ENCODE results near the gene ABCA12. TPM values are rescaled to one million over a fixed set of nuclear protein-coding genes. Genes with fewer than 3 reads are reported as not detected.

The ABCA12 gene
- total and polyA plus RNA-seq, 2 donors (not counting 1 experiment from before 2014, with no cell fraction given) = under 0.01 to 0.01 TPM

DNA sequence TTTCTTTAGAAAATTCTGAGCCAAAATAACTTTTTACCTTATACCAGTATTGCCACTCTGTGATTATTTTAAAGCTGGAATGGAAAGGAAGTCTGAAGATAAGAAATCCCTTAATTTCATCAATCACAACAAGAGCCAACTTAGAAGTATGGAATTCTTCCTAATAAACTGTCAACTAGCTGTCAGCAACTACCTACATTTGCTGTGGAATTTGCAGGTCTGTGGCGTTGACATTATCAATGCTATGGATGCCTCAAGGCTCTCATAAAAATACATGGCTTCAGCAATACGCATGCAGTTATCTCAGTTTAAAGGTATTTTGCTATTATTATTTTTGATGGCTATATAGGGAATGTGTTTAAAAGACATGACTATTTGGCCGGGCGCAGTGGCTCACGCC is 108.5 kb downstream of the ABCA12 start:
- H2AFZ ChIP-seq (ENCODE audit: low read length) = no peak overlapping the region
- no peak for TF ChIP-seq EZH2 (IDR thresholded peaks at IDR 0.05; ENCODE audit: low read length, missing control alignments)
- TF ChIP-seq, protein P1, sequence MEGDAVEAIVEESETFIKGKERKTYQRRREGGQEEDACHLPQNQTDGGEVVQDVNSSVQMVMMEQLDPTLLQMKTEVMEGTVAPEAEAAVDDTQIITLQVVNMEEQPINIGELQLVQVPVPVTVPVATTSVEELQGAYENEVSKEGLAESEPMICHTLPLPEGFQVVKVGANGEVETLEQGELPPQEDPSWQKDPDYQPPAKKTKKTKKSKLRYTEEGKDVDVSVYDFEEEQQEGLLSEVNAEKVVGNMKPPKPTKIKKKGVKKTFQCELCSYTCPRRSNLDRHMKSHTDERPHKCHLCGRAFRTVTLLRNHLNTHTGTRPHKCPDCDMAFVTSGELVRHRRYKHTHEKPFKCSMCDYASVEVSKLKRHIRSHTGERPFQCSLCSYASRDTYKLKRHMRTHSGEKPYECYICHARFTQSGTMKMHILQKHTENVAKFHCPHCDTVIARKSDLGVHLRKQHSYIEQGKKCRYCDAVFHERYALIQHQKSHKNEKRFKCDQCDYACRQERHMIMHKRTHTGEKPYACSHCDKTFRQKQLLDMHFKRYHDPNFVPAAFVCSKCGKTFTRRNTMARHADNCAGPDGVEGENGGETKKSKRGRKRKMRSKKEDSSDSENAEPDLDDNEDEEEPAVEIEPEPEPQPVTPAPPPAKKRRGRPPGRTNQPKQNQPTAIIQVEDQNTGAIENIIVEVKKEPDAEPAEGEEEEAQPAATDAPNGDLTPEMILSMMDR (conservative IDR thresholded peaks at IDR 0.05 in 1 of 2, IDR thresholded peaks at IDR 0.05 in 1 of 2; ENCODE audit: low read depth in 1 of 2, low read length in 2 of 2) = no peak
- no peaks in the 10 kb centered on the region for H3K9me3 ChIP-seq (ENCODE audit: control insufficient read depth, insufficient read depth, low read depth, low read length)
- no peak overlapping the region for H3K9ac ChIP-seq (ENCODE audit: insufficient read depth, low read length)
- H3K27me3 ChIP-seq (ENCODE audit: control insufficient read depth, insufficient read depth, low read length) = no peaks in the 10 kb centered on the region
- no peaks in the 10 kb centered on the region for H3K4me1 ChIP-seq (ENCODE audit: control insufficient read depth, extremely low read depth, insufficient read depth, low read length)
- DNase-seq (ENCODE audit: low read depth in 2 of 2) = no peak
- H3K4me3 ChIP-seq (replicated peaks in 1 of 4; ENCODE audit: control extremely low read depth in 1 of 4, insufficient read depth in 1 of 4, low read depth in 3 of 4, low read length in 4 of 4) = no peak overlapping the region
- no peaks in the 10 kb centered on the region for H3K79me2 ChIP-seq (ENCODE audit: control insufficient read depth, insufficient read depth, low read length)
- no peak overlapping the region for H3K4me2 ChIP-seq (ENCODE audit: extremely low read depth, insufficient read depth, low read length)
- H3K27ac ChIP-seq (ENCODE audit: insufficient read depth, low read length) = no peak overlapping the region
- no peaks in the 10 kb centered on the region for H3K36me3 ChIP-seq (ENCODE audit: control insufficient read depth, insufficient read depth, low read length)
- H4K20me1 ChIP-seq (ENCODE audit: control insufficient read depth, extremely low read depth, insufficient read depth, low read length) = no peaks in the 10 kb centered on the region

DNA sequence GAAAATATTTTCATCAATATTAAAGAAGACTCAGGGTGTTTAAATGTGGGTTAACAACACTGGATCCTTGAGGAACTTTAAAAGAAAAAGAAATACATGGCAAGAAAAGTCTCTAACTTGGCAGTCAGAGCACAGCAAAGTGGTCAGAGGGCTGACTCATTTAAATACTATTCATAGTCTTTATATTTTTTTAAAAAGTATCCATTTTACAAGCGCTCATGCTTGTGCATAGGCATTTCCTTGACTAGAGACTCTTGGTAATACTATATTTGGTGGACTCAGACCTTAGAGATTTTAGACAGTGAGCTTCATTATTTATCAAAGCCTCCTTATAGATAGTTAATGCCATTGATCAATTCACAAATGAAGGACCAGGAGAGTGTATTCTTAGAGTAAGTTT is 110.2 kb downstream of the ABCA12 start:
- no peaks in the 10 kb centered on the region for H3K79me2 ChIP-seq (ENCODE audit: control insufficient read depth, insufficient read depth, low read length)
- H3K9me3 ChIP-seq (ENCODE audit: control insufficient read depth, insufficient read depth, low read depth, low read length) = no peaks in the 10 kb centered on the region
- no peaks in the 10 kb centered on the region for H3K36me3 ChIP-seq (ENCODE audit: control insufficient read depth, insufficient read depth, low read length)
- no peaks in the 10 kb centered on the region for H3K4me1 ChIP-seq (ENCODE audit: control insufficient read depth, extremely low read depth, insufficient read depth, low read length)
- no peak for TF ChIP-seq EZH2 (IDR thresholded peaks at IDR 0.05; ENCODE audit: low read length, missing control alignments)
- TF ChIP-seq, protein P1 (conservative IDR thresholded peaks at IDR 0.05 in 1 of 2, IDR thresholded peaks at IDR 0.05 in 1 of 2; ENCODE audit: low read depth in 1 of 2, low read length in 2 of 2) = no peak
- H4K20me1 ChIP-seq (ENCODE audit: control insufficient read depth, extremely low read depth, insufficient read depth, low read length) = no peaks in the 10 kb centered on the region
- no peak overlapping the region for H3K27ac ChIP-seq (ENCODE audit: insufficient read depth, low read length)
- no peaks in the 10 kb centered on the region for H3K27me3 ChIP-seq (ENCODE audit: control insufficient read depth, insufficient read depth, low read length)
- no peak overlapping the region for H3K4me3 ChIP-seq (replicated peaks in 1 of 4; ENCODE audit: control extremely low read depth in 1 of 4, insufficient read depth in 1 of 4, low read depth in 3 of 4, low read length in 4 of 4)
- no peak overlapping the region for H3K9ac ChIP-seq (ENCODE audit: insufficient read depth, low read length)
- H3K4me2 ChIP-seq (ENCODE audit: extremely low read depth, insufficient read depth, low read length) = no peak overlapping the region
- DNase-seq (ENCODE audit: low read depth in 2 of 2) = peak; percentile 42 to 81
- no peak overlapping the region for H2AFZ ChIP-seq (ENCODE audit: low read length)

DNA sequence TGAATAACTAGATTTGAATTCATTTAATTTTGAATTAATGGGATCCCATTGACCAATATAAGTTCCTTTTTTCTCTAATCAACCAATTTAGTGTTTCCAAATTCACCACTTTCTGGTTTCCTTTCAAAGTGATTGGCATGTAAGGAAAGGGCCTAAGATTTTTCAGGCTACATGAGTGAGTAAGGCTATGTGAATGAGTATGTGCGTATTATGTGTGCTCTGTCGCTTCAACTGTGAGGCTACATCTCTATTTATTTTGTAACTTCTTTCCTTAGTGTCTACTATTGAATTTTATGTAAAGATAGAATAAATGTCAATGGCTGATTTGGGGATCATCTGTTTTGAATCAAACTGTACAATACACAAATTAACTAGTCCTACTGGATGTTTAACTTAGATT is 110.6 kb downstream of the ABCA12 start:
- Histone ChIP-seq H4K20me1 (ENCODE audit: control insufficient read depth, extremely low read depth, insufficient read depth, low read length) (no peaks in the 10 kb centered on the region), H3K4me1 (ENCODE audit: control insufficient read depth, extremely low read depth, insufficient read depth, low read length) (no peaks in the 10 kb centered on the region), H3K9me3 (ENCODE audit: control insufficient read depth, insufficient read depth, low read depth, low read length) (no peaks in the 10 kb centered on the region), H3K79me2 (ENCODE audit: control insufficient read depth, insufficient read depth, low read length) (no peaks in the 10 kb centered on the region), H2AFZ (ENCODE audit: low read length) (no peak overlapping the region), H3K36me3 (ENCODE audit: control insufficient read depth, insufficient read depth, low read length) (no peaks in the 10 kb centered on the region), H3K27ac (ENCODE audit: insufficient read depth, low read length) (no peak overlapping the region), H3K9ac (ENCODE audit: insufficient read depth, low read length) (no peak overlapping the region), H3K27me3 (ENCODE audit: control insufficient read depth, insufficient read depth, low read length) (no peaks in the 10 kb centered on the region), H3K4me3 (replicated peaks in 1 of 4; ENCODE audit: control extremely low read depth in 1 of 4, insufficient read depth in 1 of 4, low read depth in 3 of 4, low read length in 4 of 4) (no peak overlapping the region), H3K4me2 (ENCODE audit: extremely low read depth, insufficient read depth, low read length) (no peak overlapping the region)
- no peak for TF ChIP-seq EZH2 (IDR thresholded peaks at IDR 0.05; ENCODE audit: low read length, missing control alignments)
- TF ChIP-seq, protein P1 (conservative IDR thresholded peaks at IDR 0.05 in 1 of 2, IDR thresholded peaks at IDR 0.05 in 1 of 2; ENCODE audit: low read depth in 1 of 2, low read length in 2 of 2) = no peak
- peak in 1 of 2 donors; percentile 49 for DNase-seq (ENCODE audit: low read depth in 2 of 2)
